ENCODE results near the gene ZSWIM6.
"Not testable (repeated sequence)": the region's sequence is repeated elsewhere in the genome, so short reads cannot be mapped to it uniquely, and the experiment has no call there.

ZSWIM6 gene

GRCh38 chr5:61409568-61409967 lies 77.5 kb downstream of the ZSWIM6 start:
- TF ChIP-seq, protein P1, sequence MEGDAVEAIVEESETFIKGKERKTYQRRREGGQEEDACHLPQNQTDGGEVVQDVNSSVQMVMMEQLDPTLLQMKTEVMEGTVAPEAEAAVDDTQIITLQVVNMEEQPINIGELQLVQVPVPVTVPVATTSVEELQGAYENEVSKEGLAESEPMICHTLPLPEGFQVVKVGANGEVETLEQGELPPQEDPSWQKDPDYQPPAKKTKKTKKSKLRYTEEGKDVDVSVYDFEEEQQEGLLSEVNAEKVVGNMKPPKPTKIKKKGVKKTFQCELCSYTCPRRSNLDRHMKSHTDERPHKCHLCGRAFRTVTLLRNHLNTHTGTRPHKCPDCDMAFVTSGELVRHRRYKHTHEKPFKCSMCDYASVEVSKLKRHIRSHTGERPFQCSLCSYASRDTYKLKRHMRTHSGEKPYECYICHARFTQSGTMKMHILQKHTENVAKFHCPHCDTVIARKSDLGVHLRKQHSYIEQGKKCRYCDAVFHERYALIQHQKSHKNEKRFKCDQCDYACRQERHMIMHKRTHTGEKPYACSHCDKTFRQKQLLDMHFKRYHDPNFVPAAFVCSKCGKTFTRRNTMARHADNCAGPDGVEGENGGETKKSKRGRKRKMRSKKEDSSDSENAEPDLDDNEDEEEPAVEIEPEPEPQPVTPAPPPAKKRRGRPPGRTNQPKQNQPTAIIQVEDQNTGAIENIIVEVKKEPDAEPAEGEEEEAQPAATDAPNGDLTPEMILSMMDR (IDR thresholded peaks at IDR 0.05; ENCODE audit: extremely low read depth, missing control alignments): no peak
- DNase-seq (ENCODE audit: low spot score): no peak

GRCh38 chr5:61410811-61411210 lies 78.8 kb downstream of the ZSWIM6 start:
- TF ChIP-seq, protein P1 (IDR thresholded peaks at IDR 0.05; ENCODE audit: extremely low read depth, missing control alignments): no peak

GRCh38 chr5:61412361-61412760 lies 80.3 kb downstream of the ZSWIM6 start:
- no peak for DNase-seq (ENCODE audit: low spot score)
- TF ChIP-seq, protein P1 (IDR thresholded peaks at IDR 0.05; ENCODE audit: extremely low read depth, missing control alignments): no peak

More at GRCh38 chr5:61410811-61411210, 78.8 kb downstream of the ZSWIM6 start:
- DNase-seq (ENCODE audit: low spot score): no peak

GRCh38 chr5:61413205-61413604 lies 81.1 kb downstream of the ZSWIM6 start:
- DNase-seq (ENCODE audit: low spot score): not testable (repeated sequence)

GRCh38 chr5:61414806-61415205 lies 82.7 kb downstream of the ZSWIM6 start:
- no peak for DNase-seq (ENCODE audit: low spot score)
- TF ChIP-seq, protein P1 (IDR thresholded peaks at IDR 0.05; ENCODE audit: extremely low read depth, missing control alignments): no peak

- TF ChIP-seq, protein P1 (IDR thresholded peaks at IDR 0.05; ENCODE audit: extremely low read depth, missing control alignments): no peak
- peak; percentile 31 for DNase-seq (ENCODE audit: low spot score)
Observed at GRCh38 chr5:61416010-61416409, 84.0 kb downstream of the ZSWIM6 start.

- no peak for DNase-seq (ENCODE audit: low spot score)
- TF ChIP-seq, protein P1 (IDR thresholded peaks at IDR 0.05; ENCODE audit: extremely low read depth, missing control alignments): no peak
Observed at GRCh38 chr5:61416420-61416819, 84.4 kb downstream of the ZSWIM6 start.

- TF ChIP-seq, protein P1 (IDR thresholded peaks at IDR 0.05; ENCODE audit: extremely low read depth, missing control alignments): no peak
- no peak for DNase-seq (ENCODE audit: low spot score)
Observed at GRCh38 chr5:61417340-61417739, 85.3 kb downstream of the ZSWIM6 start.
